ENCODE measurements around the gene MYB. TPM values are rescaled to one million over a fixed set of nuclear protein-coding genes. Genes with fewer than 3 reads are reported as not detected.

Gene MYB
- total and polyA plus RNA-seq, 2 donors (not counting 3 experiments of a cell fraction or from before 2014, with no cell fraction given) = 0.14 to 0.53 TPM

DNA sequence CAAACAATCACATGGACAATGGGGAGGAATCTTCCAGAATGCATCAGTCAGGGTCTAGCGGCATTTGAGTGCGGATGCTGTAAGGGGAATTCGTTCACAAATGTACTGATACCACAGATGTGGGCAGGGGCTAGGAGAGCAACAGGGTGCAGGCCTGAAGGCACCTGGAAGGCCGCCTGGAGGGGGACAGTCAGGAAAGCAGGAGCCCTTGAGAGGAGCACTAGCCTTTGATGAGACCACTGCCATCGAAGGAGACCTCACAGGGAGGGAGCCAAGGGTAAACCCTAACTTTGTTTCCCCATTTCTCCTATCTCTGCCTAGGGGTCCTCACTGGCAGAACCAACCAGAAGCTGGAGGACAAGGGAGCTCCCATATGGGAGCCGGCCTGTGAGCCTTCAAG, 38.2 kb downstream of the MYB start:
- CTCF ChIA-PET = no interaction called here
- H3K27me3 ChIP-seq (ENCODE audit: control insufficient read depth in 2 of 2, insufficient read depth in 2 of 2, low read length in 2 of 2) = peaks cover 0 to 2% of the 10 kb centered on the region in 2 experiments
- no peaks in the 10 kb centered on the region for H3K4me1 ChIP-seq (ENCODE audit: control insufficient read depth, extremely low read depth, insufficient read depth, low read length)
- DNase-seq (ENCODE audit: low read depth, low spot score) = no peak
- no peak overlapping the region for H3K4me2 ChIP-seq (ENCODE audit: insufficient read depth, low read length)
- no peaks in the 10 kb centered on the region for H3K36me3 ChIP-seq (ENCODE audit: control insufficient read depth in 2 of 2, extremely low read depth in 1 of 2, insufficient read depth in 2 of 2, low read length in 2 of 2)
- POLR2A ChIA-PET = no interaction called here
- no peak overlapping the region for H3K4me3 ChIP-seq (replicated peaks in 1 of 3; ENCODE audit: insufficient read depth in 1 of 3, low read depth in 1 of 3, low read length in 3 of 3)
- H3K9me3 ChIP-seq (replicated peaks; ENCODE audit: control insufficient read depth, insufficient read depth, low read length) = no peaks in the 10 kb centered on the region
- dilution Hi-C loops (cut with MboI; ENCODE audit: extremely low pct_ligation_motif_present, low sequenced_read_pairs) = no loop called here
- no peaks in the 10 kb centered on the region for H3K79me2 ChIP-seq (ENCODE audit: control insufficient read depth, insufficient read depth, low read length)
- no peaks in the 10 kb centered on the region for H3K9me1 ChIP-seq (replicated peaks; ENCODE audit: control insufficient read depth, extremely low read depth, insufficient read depth, low read length)
- H2AFZ ChIP-seq (ENCODE audit: low read depth, low read length) = no peak overlapping the region
- H3K9ac ChIP-seq (replicated peaks; ENCODE audit: extremely low read depth, insufficient read depth, low read length) = no peak overlapping the region
- BruUV-seq (replicated peaks) = no TSS peak
- no peak for FAIRE-seq
- H4K20me1 ChIP-seq (replicated peaks; ENCODE audit: control insufficient read depth, extremely low read depth, insufficient read depth, low read length) = no peaks in the 10 kb centered on the region
- H3K27ac ChIP-seq (ENCODE audit: insufficient read depth, low read depth, low read length) = no peak overlapping the region
- intact Hi-C loops (cut with micrococcal nuclease) = no loop called here
- TF ChIP-seq POLR2AphosphoS5 (IDR thresholded peaks at IDR 0.05; ENCODE audit: insufficient read depth, low read depth, low read length) (no peak), POLR2A (IDR thresholded peaks at IDR 0.05; ENCODE audit: low read depth, low read length) (no peak), MAX (IDR thresholded peaks at IDR 0.05; ENCODE audit: insufficient read depth, insufficient read length) (no peak), GATA2 (IDR thresholded peaks at IDR 0.05; ENCODE audit: insufficient read depth, insufficient read length, low read depth, low read length) (no peak), JUN (IDR thresholded peaks at IDR 0.05; ENCODE audit: borderline replicate concordance, insufficient read depth, insufficient read length, low read depth) (no peak), MYC (IDR thresholded peaks at IDR 0.05; ENCODE audit: low read depth, low read length) (no peak)

DNA sequence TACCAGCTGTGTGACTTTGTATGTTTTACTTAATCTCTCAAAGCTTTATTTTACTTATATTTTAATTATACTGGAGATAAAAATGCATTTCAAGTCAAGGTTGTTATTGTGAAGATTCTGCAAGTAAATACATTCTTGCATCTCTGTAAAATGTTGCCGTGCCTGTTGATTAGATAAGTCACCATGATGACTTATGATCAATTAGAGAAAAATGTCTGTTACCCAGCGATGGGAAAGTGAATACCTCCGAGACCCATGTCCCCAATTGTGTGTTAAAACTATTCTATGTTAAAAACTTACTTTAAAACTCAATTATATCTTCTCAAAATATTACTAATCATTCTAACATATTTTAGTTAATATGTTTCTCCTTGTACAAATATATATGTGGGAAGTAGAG, 39.9 kb downstream of the MYB start:
- intact Hi-C loops (cut with micrococcal nuclease) = no loop called here
- H3K9ac ChIP-seq (replicated peaks; ENCODE audit: extremely low read depth, insufficient read depth, low read length) = no peak overlapping the region
- H2AFZ ChIP-seq (ENCODE audit: low read depth, low read length) = no peak overlapping the region
- H4K20me1 ChIP-seq (replicated peaks; ENCODE audit: control insufficient read depth, extremely low read depth, insufficient read depth, low read length) = no peaks in the 10 kb centered on the region
- no peak for DNase-seq (ENCODE audit: low read depth, low spot score)
- no peak overlapping the region for H3K4me3 ChIP-seq (replicated peaks in 1 of 3; ENCODE audit: insufficient read depth in 1 of 3, low read depth in 1 of 3, low read length in 3 of 3)
- H3K4me1 ChIP-seq (ENCODE audit: control insufficient read depth, extremely low read depth, insufficient read depth, low read length) = no peaks in the 10 kb centered on the region
- H3K9me3 ChIP-seq (replicated peaks; ENCODE audit: control insufficient read depth, insufficient read depth, low read length) = no peaks in the 10 kb centered on the region
- no peak overlapping the region for H3K4me2 ChIP-seq (ENCODE audit: insufficient read depth, low read length)
- H3K36me3 ChIP-seq (ENCODE audit: control insufficient read depth in 2 of 2, extremely low read depth in 1 of 2, insufficient read depth in 2 of 2, low read length in 2 of 2) = no peaks in the 10 kb centered on the region
- no peak for TF ChIP-seq MAX (IDR thresholded peaks at IDR 0.05; ENCODE audit: insufficient read depth, insufficient read length)
- no peak for TF ChIP-seq GATA2 (IDR thresholded peaks at IDR 0.05; ENCODE audit: insufficient read depth, insufficient read length, low read depth, low read length)
- no peak for TF ChIP-seq CTCF (IDR thresholded peaks at IDR 0.05; ENCODE audit: extremely low read depth in 1 of 2, insufficient read depth in 1 of 2, low read depth in 1 of 2, low read length in 2 of 2)
- TF ChIP-seq FOS (IDR thresholded peaks at IDR 0.05; ENCODE audit: borderline replicate concordance, insufficient read depth, low read length) = no peak
- no peak for TF ChIP-seq POLR2AphosphoS5 (IDR thresholded peaks at IDR 0.05; ENCODE audit: insufficient read depth, low read depth, low read length)
- TF ChIP-seq POLR2A (IDR thresholded peaks at IDR 0.05; ENCODE audit: low read depth, low read length) = no peak
- no peak for TF ChIP-seq JUN (IDR thresholded peaks at IDR 0.05; ENCODE audit: borderline replicate concordance, insufficient read depth, insufficient read length, low read depth)
- no peak for TF ChIP-seq MYC (IDR thresholded peaks at IDR 0.05; ENCODE audit: low read depth, low read length)
- no peak for TF ChIP-seq EZH2 (IDR thresholded peaks at IDR 0.05; ENCODE audit: borderline replicate concordance, low read depth, low read length, severe bottlenecking)
- no peaks in the 10 kb centered on the region for H3K9me1 ChIP-seq (replicated peaks; ENCODE audit: control insufficient read depth, extremely low read depth, insufficient read depth, low read length)
- no peak overlapping the region for H3K27ac ChIP-seq (ENCODE audit: insufficient read depth, low read depth, low read length)
- BruUV-seq (replicated peaks) = no TSS peak
- FAIRE-seq = no peak
- no peaks in the 10 kb centered on the region for H3K79me2 ChIP-seq (ENCODE audit: control insufficient read depth, insufficient read depth, low read length)
- ChIA-PET CTCF (interaction anchor here (1.1 kb wide), 1 partner anchor 77 kb away, joined by 3 read pairs; no protein-coding TSS in a partner anchor), POLR2A (no interaction called here)
- peaks cover 0 to 2% of the 10 kb centered on the region in 2 experiments for H3K27me3 ChIP-seq (ENCODE audit: control insufficient read depth in 2 of 2, insufficient read depth in 2 of 2, low read length in 2 of 2)
- dilution Hi-C loops (cut with MboI; ENCODE audit: extremely low pct_ligation_motif_present, low sequenced_read_pairs) = no loop called here

All from endothelial cell of umbilical vein (primary cell).